KMS-11 (cell line): ENCODE data around the gene MDFIC.

ENCODE experiments used
- H2AFZ ChIP-seq: fragments of 200-600 bp; sonication (generic); 2 replicates; pipeline ENCODE4 v1.6.1; 2016; ENCODE audit warnings: antibody characterized with exemption, mixed run types, low read depth
- H3K27ac ChIP-seq: fragments of 200-600 bp; sonication (generic); 2 replicates; pipeline ENCODE4 v1.6.1; 2016; ENCODE audit warnings: mild to moderate bottlenecking, mixed run types
- H3K27me3 ChIP-seq: fragments of 200-600 bp; sonication (generic); 2 replicates; pipeline ENCODE4 v1.6.1; 2017; ENCODE audit warnings: mild to moderate bottlenecking, low read depth, mixed run types, moderate library complexity; ENCODE audit not compliant: insufficient read depth
- H3K36me3 ChIP-seq: fragments of 200-600 bp; sonication (generic); 2 replicates; pipeline ENCODE4 v1.6.1; 2017; ENCODE audit warnings: mild to moderate bottlenecking, mixed run types; ENCODE audit not compliant: insufficient read depth
- H3K4me1 ChIP-seq: fragments of 200-600 bp; sonication (generic); 2 replicates; pipeline ENCODE4 v1.6.1; 2016; ENCODE audit warnings: mild to moderate bottlenecking, low read depth, mixed run types; ENCODE audit not compliant: poor library complexity, severe bottlenecking
- H3K4me2 ChIP-seq: fragments of 200-600 bp; sonication (generic); 2 replicates; pipeline ENCODE4 v1.7.0; 2016; ENCODE audit warnings: mild to moderate bottlenecking, mixed run types
- H3K4me3 ChIP-seq: fragments of 200-600 bp; sonication (generic); IDR thresholded peaks from 2 replicates; pipeline ENCODE4 v1.6.1; 2017; ENCODE audit warnings: low read depth, low read length, mixed read lengths; ENCODE audit not compliant: insufficient read depth
- H3K79me2 ChIP-seq: fragments of 200-600 bp; sonication (generic); 2 replicates; pipeline ENCODE4 v1.6.1; 2016; ENCODE audit warnings: low read depth, mixed run types; ENCODE audit not compliant: insufficient read depth
- H3K9ac ChIP-seq: fragments of 200-600 bp; sonication (generic); 2 replicates; pipeline ENCODE4 v1.6.1; 2016; ENCODE audit warnings: mild to moderate bottlenecking, mixed run types
- H4K20me1 ChIP-seq: fragments of 200-600 bp; sonication (generic); 2 replicates; pipeline ENCODE4 v1.6.1; 2016; ENCODE audit warnings: mild to moderate bottlenecking, mixed run types; ENCODE audit not compliant: insufficient read depth
- TF ChIP-seq, protein P1 (sequence below): fragments of 200-600 bp; sonication (generic); conservative IDR thresholded peaks from 2 replicates; pipeline ENCODE4 v1.6.1; 2017; ENCODE audit warnings: low read depth, mild to moderate bottlenecking, antibody characterized with exemption, low read length, moderate library complexity, mixed read lengths

The MDFIC gene

DNA sequence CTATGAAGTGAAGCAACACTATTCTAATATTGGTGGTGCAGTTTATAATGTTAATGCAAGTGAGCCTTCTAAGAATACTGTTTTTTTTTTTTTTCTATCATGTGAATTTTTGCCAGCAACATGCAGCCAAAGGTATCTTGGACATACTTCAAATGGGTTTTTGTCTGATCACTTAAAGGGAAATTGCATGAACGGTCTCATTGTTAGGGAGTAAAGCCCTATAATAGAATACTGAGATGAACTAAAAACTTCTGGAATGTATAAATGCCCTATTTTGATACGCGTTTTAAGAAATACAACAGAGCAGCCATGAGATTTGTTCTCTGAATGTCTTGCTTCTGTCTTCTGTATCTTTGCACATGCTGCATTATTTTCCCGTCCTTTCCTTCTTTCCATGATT lies 10.5 kb upstream of the MDFIC start:
- no peak overlapping the region for H3K27ac ChIP-seq
- H3K27me3 ChIP-seq, result no peaks in the 10 kb centered on the region
- no peak overlapping the region for H2AFZ ChIP-seq
- H3K4me2 ChIP-seq, result no peak overlapping the region
- no peaks in the 10 kb centered on the region for H3K79me2 ChIP-seq
- H4K20me1 ChIP-seq, result no peaks in the 10 kb centered on the region
- H3K4me3 ChIP-seq, result no peak overlapping the region
- H3K36me3 ChIP-seq, result no peaks in the 10 kb centered on the region
- no peak overlapping the region for H3K9ac ChIP-seq
- TF ChIP-seq, protein P1, sequence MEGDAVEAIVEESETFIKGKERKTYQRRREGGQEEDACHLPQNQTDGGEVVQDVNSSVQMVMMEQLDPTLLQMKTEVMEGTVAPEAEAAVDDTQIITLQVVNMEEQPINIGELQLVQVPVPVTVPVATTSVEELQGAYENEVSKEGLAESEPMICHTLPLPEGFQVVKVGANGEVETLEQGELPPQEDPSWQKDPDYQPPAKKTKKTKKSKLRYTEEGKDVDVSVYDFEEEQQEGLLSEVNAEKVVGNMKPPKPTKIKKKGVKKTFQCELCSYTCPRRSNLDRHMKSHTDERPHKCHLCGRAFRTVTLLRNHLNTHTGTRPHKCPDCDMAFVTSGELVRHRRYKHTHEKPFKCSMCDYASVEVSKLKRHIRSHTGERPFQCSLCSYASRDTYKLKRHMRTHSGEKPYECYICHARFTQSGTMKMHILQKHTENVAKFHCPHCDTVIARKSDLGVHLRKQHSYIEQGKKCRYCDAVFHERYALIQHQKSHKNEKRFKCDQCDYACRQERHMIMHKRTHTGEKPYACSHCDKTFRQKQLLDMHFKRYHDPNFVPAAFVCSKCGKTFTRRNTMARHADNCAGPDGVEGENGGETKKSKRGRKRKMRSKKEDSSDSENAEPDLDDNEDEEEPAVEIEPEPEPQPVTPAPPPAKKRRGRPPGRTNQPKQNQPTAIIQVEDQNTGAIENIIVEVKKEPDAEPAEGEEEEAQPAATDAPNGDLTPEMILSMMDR, result no peak
- no peaks in the 10 kb centered on the region for H3K4me1 ChIP-seq

DNA sequence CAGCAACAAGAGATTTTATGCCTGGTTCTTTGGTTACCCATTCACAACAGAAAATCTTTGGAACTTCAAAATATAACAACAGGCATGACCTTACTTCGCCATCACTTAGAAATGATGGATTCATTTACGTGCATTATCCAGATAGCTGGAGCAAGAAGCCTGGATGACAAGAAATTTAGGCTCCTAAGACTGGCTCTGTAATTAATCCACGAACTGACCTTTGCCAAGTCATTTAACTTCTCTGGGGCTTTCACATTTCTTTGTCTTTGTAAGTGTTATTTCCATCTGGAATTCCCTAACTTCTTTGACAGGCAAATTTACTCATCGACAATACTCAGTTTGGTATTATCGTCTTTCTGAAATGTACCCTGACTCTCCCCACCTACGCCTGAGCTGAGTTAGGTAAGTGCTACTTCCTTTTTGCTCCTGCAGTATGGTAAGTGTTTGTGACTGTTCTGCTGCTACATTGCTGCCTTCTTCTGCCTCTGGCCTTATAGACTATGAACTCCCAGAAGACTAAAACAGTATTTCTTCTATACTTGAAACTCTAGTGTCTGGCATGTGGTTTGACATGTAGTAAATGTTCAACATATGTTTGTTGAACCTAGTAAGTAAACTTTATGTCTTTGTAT lies 5.5 kb upstream of the MDFIC start:
- H3K27ac ChIP-seq, result no peak overlapping the region

DNA sequence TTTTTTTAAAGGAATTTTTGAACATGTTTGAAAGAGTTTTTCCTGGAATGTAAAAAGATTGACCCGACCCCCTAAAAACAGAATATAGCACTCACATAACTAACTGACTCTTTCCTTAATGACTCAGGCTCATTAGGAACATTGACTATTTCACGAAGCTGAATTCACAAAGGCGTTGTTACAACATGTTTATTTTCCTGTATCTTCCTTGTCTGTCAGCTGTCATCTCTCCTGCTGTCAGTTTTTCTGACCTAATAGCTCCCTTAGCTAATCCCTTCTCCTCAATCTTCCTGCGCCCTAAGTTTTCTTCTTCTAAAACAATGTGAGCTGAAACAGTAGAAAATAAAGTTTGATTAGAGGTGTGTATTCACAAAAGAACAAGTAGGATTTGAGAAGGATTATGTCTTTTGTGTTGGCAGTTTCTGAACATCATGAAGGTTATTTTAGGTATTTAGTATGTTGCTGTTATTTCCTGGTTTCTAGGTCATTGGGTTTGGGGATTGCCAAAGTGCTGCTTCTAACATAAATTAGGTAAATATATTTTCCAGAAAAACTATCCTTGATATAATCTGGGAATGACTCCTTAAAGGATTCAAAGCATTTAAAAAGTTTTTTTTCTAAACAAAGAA lies 4.6 kb upstream of the MDFIC start:
- H3K27me3 ChIP-seq, result no peaks in the 10 kb centered on the region
- H4K20me1 ChIP-seq, result no peaks in the 10 kb centered on the region
- H3K4me3 ChIP-seq, result no peak overlapping the region
- TF ChIP-seq, protein P1, result no peak
- no peak overlapping the region for H3K9ac ChIP-seq
- H2AFZ ChIP-seq, result no peak overlapping the region
- no peaks in the 10 kb centered on the region for H3K4me1 ChIP-seq
- no peak overlapping the region for H3K4me2 ChIP-seq
- no peak overlapping the region for H3K27ac ChIP-seq
- H3K79me2 ChIP-seq, result no peaks in the 10 kb centered on the region
- no peaks in the 10 kb centered on the region for H3K36me3 ChIP-seq

More for the DNA sequence above, 5.5 kb upstream of the MDFIC start:
- Histone ChIP-seq H4K20me1 (no peaks in the 10 kb centered on the region), H3K4me2 (no peak overlapping the region), H3K9ac (no peak overlapping the region), H3K27me3 (no peaks in the 10 kb centered on the region), H2AFZ (no peak overlapping the region), H3K4me1 (no peaks in the 10 kb centered on the region), H3K36me3 (no peaks in the 10 kb centered on the region), H3K79me2 (no peaks in the 10 kb centered on the region), H3K4me3 (no peak overlapping the region)
- TF ChIP-seq, protein P1, result no peak

DNA sequence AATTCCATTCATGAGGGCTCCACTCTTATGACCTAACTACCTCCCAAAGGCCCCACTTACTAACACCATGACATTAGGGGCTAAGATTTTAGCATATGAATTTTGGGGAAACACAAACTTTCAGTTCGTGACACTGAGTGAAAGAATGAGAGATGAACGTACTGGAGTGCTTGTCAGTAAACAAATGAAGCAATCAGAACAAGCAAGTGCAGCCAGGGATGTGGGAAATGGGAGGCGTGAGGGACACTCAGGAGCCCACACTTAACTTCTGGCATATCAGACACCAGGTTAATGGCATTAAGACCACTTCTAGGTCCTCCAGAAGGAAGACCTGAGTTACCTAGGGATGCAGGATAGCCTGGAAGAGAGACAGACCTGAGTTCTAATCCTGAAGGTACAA lies 2.3 kb upstream of the MDFIC start:
- no peaks in the 10 kb centered on the region for H3K36me3 ChIP-seq
- H3K9ac ChIP-seq, result no peak overlapping the region
- H3K4me2 ChIP-seq, result no peak overlapping the region
- TF ChIP-seq, protein P1, result no peak
- H3K27me3 ChIP-seq, result no peaks in the 10 kb centered on the region
- H3K4me1 ChIP-seq, result peaks cover 7% of the 10 kb centered on the region
- H2AFZ ChIP-seq, result no peak overlapping the region
- H3K27ac ChIP-seq, result no peak overlapping the region
- H3K79me2 ChIP-seq, result peaks cover 13% of the 10 kb centered on the region; the same call in 1 of the 2 replicates
- no peak overlapping the region for H3K4me3 ChIP-seq
- no peaks in the 10 kb centered on the region for H4K20me1 ChIP-seq
